Gastroesophageal sphincter (tissue), 3 donors: ENCODE data around the gene BRINP3.

Experiments used
- EP300 ChIP-seq: sonication (generic); formaldehyde crosslinking; IDR thresholded peaks from one replicate; pipeline ENCODE4 v1.6.1; 2017; ENCODE audit warnings: antibody characterized with exemption, mild to moderate bottlenecking
- POLR2A ChIP-seq, 2 donors: fragments of 450-650 bp; IDR thresholded peaks; one replicate each; pipeline ENCODE4 v1.6.1; 2017; ENCODE audit warnings: antibody characterized with exemption in 2 of 2, mild to moderate bottlenecking in 2 of 2, moderate library complexity in 1 of 2
- POLR2AphosphoS5 ChIP-seq: sonication (generic); formaldehyde crosslinking; IDR thresholded peaks from one replicate; pipeline ENCODE4 v1.6.1; 2017; ENCODE audit warnings: antibody characterized with exemption
- TF ChIP-seq, protein P1 (sequence below), 4 experiments: fragments of 200-600 bp in 2 of 4; fragments of 450-650 bp in 2 of 4; sonication (generic) in 1 of 4; IDR thresholded peaks; one replicate each; pipeline ENCODE4 v1.5.1; 2017 to 2019; ENCODE audit warnings: antibody characterized with exemption in 4 of 4, mild to moderate bottlenecking in 2 of 4, moderate library complexity in 2 of 4

GRCh38 chr1:190243056-190243455, 234.6 kb downstream of the BRINP3 start:
- TF ChIP-seq, protein P1, sequence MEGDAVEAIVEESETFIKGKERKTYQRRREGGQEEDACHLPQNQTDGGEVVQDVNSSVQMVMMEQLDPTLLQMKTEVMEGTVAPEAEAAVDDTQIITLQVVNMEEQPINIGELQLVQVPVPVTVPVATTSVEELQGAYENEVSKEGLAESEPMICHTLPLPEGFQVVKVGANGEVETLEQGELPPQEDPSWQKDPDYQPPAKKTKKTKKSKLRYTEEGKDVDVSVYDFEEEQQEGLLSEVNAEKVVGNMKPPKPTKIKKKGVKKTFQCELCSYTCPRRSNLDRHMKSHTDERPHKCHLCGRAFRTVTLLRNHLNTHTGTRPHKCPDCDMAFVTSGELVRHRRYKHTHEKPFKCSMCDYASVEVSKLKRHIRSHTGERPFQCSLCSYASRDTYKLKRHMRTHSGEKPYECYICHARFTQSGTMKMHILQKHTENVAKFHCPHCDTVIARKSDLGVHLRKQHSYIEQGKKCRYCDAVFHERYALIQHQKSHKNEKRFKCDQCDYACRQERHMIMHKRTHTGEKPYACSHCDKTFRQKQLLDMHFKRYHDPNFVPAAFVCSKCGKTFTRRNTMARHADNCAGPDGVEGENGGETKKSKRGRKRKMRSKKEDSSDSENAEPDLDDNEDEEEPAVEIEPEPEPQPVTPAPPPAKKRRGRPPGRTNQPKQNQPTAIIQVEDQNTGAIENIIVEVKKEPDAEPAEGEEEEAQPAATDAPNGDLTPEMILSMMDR (IDR thresholded peaks at IDR 0.05), result no peak
- TF ChIP-seq POLR2A (IDR thresholded peaks at IDR 0.05) (no peak), EP300 (no peak), POLR2AphosphoS5 (no peak)
